GM19463 (cell line): Measurements from ENCODE around the gene GCSAML.

Experiments used
- ATAC-seq: cut with Tn5 transposase; IDR thresholded peaks from one replicate; pipeline ENCODE4 v1.9.1; 2021; ENCODE audit warnings: mild to moderate bottlenecking, moderate library complexity; ENCODE audit not compliant: unreplicated experiment

The GCSAML gene

GRCh38 chr1:247562198-247562597 is 13.3 kb downstream of the GCSAML start:
- ATAC-seq: no peak

GRCh38 chr1:247574236-247574635 is 25.3 kb downstream of the GCSAML start:
- no peak for ATAC-seq

- no peak for ATAC-seq
Measured at GRCh38 chr1:247574664-247575063, 25.7 kb downstream of the GCSAML start.

- ATAC-seq: no peak
Measured at GRCh38 chr1:247576514-247576913, 27.6 kb downstream of the GCSAML start.

GRCh38 chr1:247578946-247579460 is 30.1 kb downstream of the GCSAML start:
- ATAC-seq: no peak

- ATAC-seq: no peak
Measured at GRCh38 chr1:247588060-247588459, 39.1 kb downstream of the GCSAML start, which contains the start of gene OR2G2. Gene OR2G2 (plus strand): TSS chr1:247588360. CDS start chr1:247588360, 0 bp downstream.

GRCh38 chr1:247605286-247605685 is 56.4 kb downstream of the GCSAML start, which contains the start of gene OR2G3:
Gene OR2G3 (plus strand): TSS chr1:247605586. CDS start chr1:247605586, 0 bp downstream.
- no peak for ATAC-seq

GRCh38 chr1:247613405-247613804 is 64.5 kb downstream of the GCSAML start:
- ATAC-seq: no peak

- no peak for ATAC-seq
Measured at GRCh38 chr1:247614625-247615024, 65.7 kb downstream of the GCSAML start.
